Neural progenitor cell (in vitro differentiated cells): ENCODE measurements around the gene TIMM22.

ENCODE experiments used
- CTCF ChIP-seq: fragments of 200-600 bp; sonication (generic); IDR thresholded peaks from 2 replicates; pipeline ENCODE4 v1.5.1; 2017; ENCODE audit warnings: antibody characterized with exemption, mild to moderate bottlenecking
- EZH2 ChIP-seq: fragments of 200-600 bp; sonication (generic); IDR thresholded peaks from 2 replicates; pipeline ENCODE4 v1.6.1; 2017; ENCODE audit warnings: antibody characterized with exemption, mild to moderate bottlenecking, moderate library complexity

- no peak for TF ChIP-seq CTCF
- TF ChIP-seq EZH2 = no peak
These were observed 14.2 kb downstream of the TIMM22 start for GRCh38 chr17:1011138-1011537.
